ENCODE measurements around the gene CD274. TPM values are rescaled to one million over a fixed set of nuclear protein-coding genes. Genes with fewer than 3 reads are reported as not detected.
A peak's percentile ranks its signal among the peaks of the same experiment; 100 is the strongest.

Gene CD274
- total RNA-seq, 2 donors from 2014 or later, result 2.2 to 7.3 TPM

DNA sequence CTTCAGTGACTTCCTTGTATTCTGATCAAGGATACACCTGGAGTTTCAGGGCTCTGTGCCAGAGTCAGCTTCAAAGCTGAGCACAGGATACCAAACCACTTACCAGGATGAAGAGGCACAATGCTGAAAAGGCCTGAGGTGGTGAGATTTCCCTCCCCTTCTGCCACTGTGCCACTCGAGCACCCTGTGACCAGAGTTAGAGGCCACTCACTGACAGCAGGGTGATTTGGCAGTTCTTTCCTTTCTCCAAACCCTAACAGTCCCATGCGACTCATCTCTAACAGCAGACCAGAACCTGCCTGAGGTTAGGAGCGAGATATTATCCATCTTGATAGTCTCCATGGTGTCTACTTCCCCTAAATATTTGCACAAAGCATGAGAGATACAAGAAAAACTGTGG is 14.4 kb upstream of the CD274 start:
- Histone ChIP-seq H3K36me3 (no peaks in the 10 kb centered on the region), H3K27ac (no peak overlapping the region), H3K4me3 (no peak overlapping the region), H3K4me1 (ENCODE audit: control insufficient read depth in 1 of 2, low read depth in 2 of 2) (peaks cover 12 to 21% of the 10 kb centered on the region in 2 donors), H3K27me3 (replicated peaks; ENCODE audit: insufficient read depth) (no peaks in the 10 kb centered on the region), H3K9me3 (no peaks in the 10 kb centered on the region)
- ATAC-seq (ENCODE audit: insufficient number of reproducible peaks, low FRiP score, low read depth) (no peak), DNase-seq (ENCODE audit: low spot score) (no peak)
- no peak for TF ChIP-seq CTCF (IDR thresholded peaks at IDR 0.05)

DNA sequence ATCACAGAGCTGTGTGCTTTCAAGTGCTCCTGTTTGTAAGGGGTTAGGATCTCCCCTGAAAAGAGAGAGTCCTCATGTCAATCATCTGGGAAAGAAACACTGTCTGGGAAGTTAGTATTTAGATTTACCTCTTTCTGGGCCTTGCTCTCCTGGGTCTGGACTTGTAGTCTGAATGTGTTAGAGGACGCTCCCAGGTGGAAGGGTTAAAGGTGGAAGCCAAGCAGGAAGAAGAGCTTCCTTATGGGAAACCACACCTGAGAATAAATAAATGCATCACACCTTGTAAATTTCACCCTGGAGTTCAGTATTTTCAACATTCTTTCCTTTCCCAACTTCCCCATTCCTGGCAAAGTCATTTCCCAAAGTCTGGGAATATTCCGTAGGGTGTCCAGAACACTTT is 13.9 kb upstream of the CD274 start:
- Histone ChIP-seq H3K27ac (no peak overlapping the region), H3K27me3 (replicated peaks; ENCODE audit: insufficient read depth) (no peaks in the 10 kb centered on the region), H3K4me3 (peak overlapping the region; percentile 83), H3K4me1 (ENCODE audit: control insufficient read depth in 1 of 2, low read depth in 2 of 2) (peaks cover 12 to 21% of the 10 kb centered on the region in 2 donors), H3K36me3 (no peaks in the 10 kb centered on the region), H3K9me3 (no peaks in the 10 kb centered on the region)
- no peak for DNase-seq (ENCODE audit: low spot score)
- ATAC-seq (ENCODE audit: insufficient number of reproducible peaks, low FRiP score, low read depth), result no peak
- TF ChIP-seq CTCF (IDR thresholded peaks at IDR 0.05), result no peak

GRCh38 chr9:5437254-5438216 is 12.8 kb upstream of the CD274 start, which contains the start of gene PLGRKT:
Gene PLGRKT (minus strand): TSS chr9:5437925. CDS start chr9:5431977, 5,948 bp downstream.
- Histone ChIP-seq H3K27ac (peak within 1 kb of the TSS; percentile 90 to 92), H3K4me3 (peak within 1 kb of the TSS; percentile 83), H3K9me3 (no peaks in the 10 kb centered on the region), H3K27me3 (replicated peaks; ENCODE audit: insufficient read depth) (no peaks in the 10 kb centered on the region), H3K4me1 (ENCODE audit: control insufficient read depth in 1 of 2, low read depth in 2 of 2) (peaks cover 12 to 21% of the 10 kb centered on the region in 2 donors), H3K36me3 (no peaks in the 10 kb centered on the region)
- ATAC-seq (ENCODE audit: insufficient number of reproducible peaks, low FRiP score, low read depth) (peak; percentile 90), DNase-seq (ENCODE audit: low spot score) (peak; percentile 85)
- TF ChIP-seq CTCF (IDR thresholded peaks at IDR 0.05), result peak; percentile 30

- Histone ChIP-seq H3K9me3 (no peaks in the 10 kb centered on the region), H3K27me3 (replicated peaks; ENCODE audit: insufficient read depth) (no peaks in the 10 kb centered on the region), H3K27ac (peak overlapping the region; percentile 90 to 92), H3K4me1 (ENCODE audit: control insufficient read depth in 1 of 2, low read depth in 2 of 2) (peaks cover 12 to 21% of the 10 kb centered on the region in 2 donors), H3K36me3 (no peaks in the 10 kb centered on the region), H3K4me3 (peak overlapping the region; percentile 83)
- ATAC-seq (ENCODE audit: insufficient number of reproducible peaks, low FRiP score, low read depth) (no peak), DNase-seq (ENCODE audit: low spot score) (no peak)
- no peak for TF ChIP-seq CTCF (IDR thresholded peaks at IDR 0.05)
Measured at GRCh38 chr9:5438301-5439162, 11.8 kb upstream of the CD274 start.

DNA sequence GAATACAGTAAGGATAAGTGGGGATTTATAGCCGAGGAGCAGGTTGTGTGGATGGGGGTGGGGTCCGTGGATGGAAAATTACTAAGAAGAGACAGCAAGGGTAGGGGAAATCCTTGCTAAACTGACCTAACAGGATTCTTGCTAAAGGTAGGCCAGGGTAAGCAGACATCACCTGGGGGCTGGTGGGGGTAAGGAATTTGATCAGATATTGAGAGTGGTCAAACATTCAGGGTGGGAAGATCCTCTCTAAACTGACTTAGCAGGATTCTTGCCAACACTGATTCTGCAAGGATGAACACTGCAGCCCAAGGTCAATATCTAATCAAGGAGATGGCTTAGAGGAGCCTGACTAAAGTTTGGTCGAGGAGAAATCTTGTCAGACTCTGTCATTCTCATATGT is 9.9 kb upstream of the CD274 start:
- Histone ChIP-seq H3K4me1 (ENCODE audit: control insufficient read depth in 1 of 2, low read depth in 2 of 2) (peaks cover 12 to 21% of the 10 kb centered on the region in 2 donors), H3K9me3 (no peaks in the 10 kb centered on the region), H3K27me3 (replicated peaks; ENCODE audit: insufficient read depth) (no peaks in the 10 kb centered on the region), H3K36me3 (no peaks in the 10 kb centered on the region), H3K4me3 (no peak overlapping the region), H3K27ac (no peak overlapping the region)
- DNase-seq (ENCODE audit: low spot score), result no peak
- ATAC-seq (ENCODE audit: insufficient number of reproducible peaks, low FRiP score, low read depth), result no peak
- no peak for TF ChIP-seq CTCF (IDR thresholded peaks at IDR 0.05)

Measured in thoracic aorta (tissue), 2 donors.